B cell (primary cell): ENCODE results near the gene RIPPLY1.

ENCODE experiments used
- CTCF ChIP-seq: fragments of 200-600 bp; IDR thresholded peaks from one replicate; pipeline ENCODE4 v1.8.0; 2022; ENCODE audit warnings: antibody characterized with exemption, mild to moderate bottlenecking
- EZH2 ChIP-seq: IDR thresholded peaks from 2 replicates; pipeline ENCODE4 v1.6.1; 2012; ENCODE audit warnings: borderline replicate concordance, low read depth, mild to moderate bottlenecking, moderate library complexity, low read length; ENCODE audit not compliant: insufficient read depth, poor library complexity, severe bottlenecking

GRCh38 chrX:106899276-106899675, 3.9 kb downstream of the RIPPLY1 start:
- TF ChIP-seq CTCF (no peak), EZH2 (no peak)
